ENCODE results near the gene MTHFD2. TPM values are rescaled to one million over a fixed set of nuclear protein-coding genes. Genes with fewer than 3 reads are reported as not detected.
A peak's percentile ranks its signal among the peaks of the same experiment; 100 is the strongest.

Gene MTHFD2
- total RNA-seq (2021; fragmentation: NEBNext Ultra II Directional; extraction: Animal tissue kit (Norgen Biotek cat#: 25700)) = 260 and 291 TPM in 2 replicates
- 99.2 and 99.5 TPM in 2 replicates for polyA plus RNA-seq (2011; rRNA removed)
- 162 TPM for polyA plus RNA-seq (2011; cell fraction: cytosol; rRNA removed)
- polyA plus RNA-seq (2011; cell fraction: nucleus; rRNA removed) = 126 TPM
- polyA plus RNA-seq (2012, experiment 1 of 2) = 182 to 218 TPM (median 193 TPM) in 4 replicates
- polyA plus RNA-seq (2012, experiment 2 of 2) = 36.2 TPM
- polyA plus RNA-seq (2013, experiment 1 of 2) = 111 TPM
- 121 TPM for polyA plus RNA-seq (2013, experiment 2 of 2)
- 252 and 265 TPM in 2 replicates for polyA minus RNA-seq (2011; rRNA and poly(A)+ RNA removed)
- polyA minus RNA-seq (2011; cell fraction: cytosol; rRNA and poly(A)+ RNA removed) = 207 TPM
- polyA minus RNA-seq (2011; cell fraction: nucleus; rRNA and poly(A)+ RNA removed) = 106 TPM
- long read RNA-seq, experiment 1, full-length matches to known transcripts = 88 of 288 reads
- long read RNA-seq, experiment 1, partial matches to known transcripts = 177 of 288 reads
- long read RNA-seq, experiment 1, other reads (novel, unspliced or antisense) = 23 of 288 reads
- long read RNA-seq, experiment 2, full-length matches to known transcripts = 229 of 329 reads
- long read RNA-seq, experiment 2, partial matches to known transcripts = 70 of 329 reads
- long read RNA-seq, experiment 2, other reads (novel, unspliced or antisense) = 30 of 329 reads

DNA sequence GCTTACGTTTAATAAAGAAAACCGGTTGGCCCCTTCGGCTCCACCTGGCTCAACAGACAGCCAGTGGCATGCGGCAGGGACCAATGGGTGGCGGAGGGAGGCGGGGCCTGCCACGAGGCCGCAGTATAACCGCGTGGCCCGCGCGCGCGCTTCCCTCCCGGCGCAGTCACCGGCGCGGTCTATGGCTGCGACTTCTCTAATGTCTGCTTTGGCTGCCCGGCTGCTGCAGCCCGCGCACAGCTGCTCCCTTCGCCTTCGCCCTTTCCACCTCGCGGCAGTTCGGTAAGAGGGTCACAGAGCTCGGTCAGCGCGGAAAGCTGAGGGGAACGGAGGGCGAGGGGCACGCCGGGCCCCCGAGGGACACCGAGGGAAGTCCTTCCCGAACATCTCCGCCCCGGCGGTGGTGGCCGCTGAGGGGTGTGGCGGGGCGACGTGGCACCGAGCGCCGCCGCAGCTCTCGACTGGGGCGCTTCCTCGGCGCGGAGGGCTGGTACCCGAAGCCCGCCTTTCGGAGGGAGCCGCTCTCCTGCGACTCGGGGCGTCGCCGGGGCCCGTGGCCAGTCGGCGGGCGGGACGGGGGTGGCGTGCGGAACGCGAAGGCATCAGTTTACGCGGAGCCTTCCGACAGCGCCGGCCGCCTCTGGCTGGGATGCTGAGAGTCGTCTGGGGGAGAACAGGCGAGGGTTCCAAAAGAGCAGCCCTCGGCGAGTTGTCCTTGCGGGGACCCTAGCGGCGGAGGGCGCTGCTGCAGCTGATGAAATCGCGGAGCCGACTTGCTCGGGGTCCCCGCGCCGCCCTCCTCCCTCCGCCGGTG is at the start of gene MTHFD2:
Gene MTHFD2, plus strand, starts transcription at position 155 of the 814 bp plus-strand sequence. Its CDS starts 27 bp downstream, at position 182.
- Histone ChIP-seq H2BK15ac (ENCODE audit: low read length) (peak within 1 kb of the TSS; percentile 36; the same call in 1 of the 2 replicates), H3K79me2 (ENCODE audit: control insufficient read depth in 1 of 2, insufficient read depth in 2 of 2, low read length in 2 of 2) (peaks cover 36 to 52% of the 10 kb centered on the region in 2 experiments), H3K9me3 (ENCODE audit: insufficient read depth in 2 of 2, low read depth in 1 of 2, low read length in 1 of 2) (no peaks in the 10 kb centered on the region), H3K4me2 (ENCODE audit: insufficient read depth in 1 of 2, low read depth in 2 of 2, low read length in 2 of 2) (peak within 1 kb of the TSS; percentile 98 to 100), H3K4ac (replicated peaks; ENCODE audit: insufficient read length, low read depth, low read length) (peak within 1 kb of the TSS; percentile 99), H3K14ac (ENCODE audit: insufficient read length) (no peak within 1 kb of the TSS), H2AFZ (ENCODE audit: low read length) (peak within 1 kb of the TSS; percentile 72; the same call in 1 of the 2 replicates), H4K91ac (replicated peaks; ENCODE audit: insufficient read length, low read length) (peak within 1 kb of the TSS; percentile 98), H4K5ac (ENCODE audit: insufficient read length, low read depth, low read length) (peak within 1 kb of the TSS; percentile 100), H2BK12ac (ENCODE audit: low read depth, low read length) (peak within 1 kb of the TSS; percentile 87), H2BK5ac (ENCODE audit: low read depth, low read length) (peak within 1 kb of the TSS; percentile 100), H3K23ac (ENCODE audit: insufficient read length) (no peak within 1 kb of the TSS), H2BK120ac (replicated peaks; ENCODE audit: low read depth, low read length) (no peak within 1 kb of the TSS), H2BK20ac (ENCODE audit: low read length) (no peak within 1 kb of the TSS), H3K56ac (replicated peaks; ENCODE audit: insufficient read length, low read depth, low read length) (peak within 1 kb of the TSS; percentile 91), H3K27me3 (replicated peaks in 1 of 4; ENCODE audit: control insufficient read depth in 3 of 4, extremely low read depth in 1 of 4, insufficient read depth in 3 of 4, low read length in 3 of 4) (no peaks in the 10 kb centered on the region), H3K79me1 (ENCODE audit: low read depth, low read length) (no peaks in the 10 kb centered on the region), H3K4me3 (ENCODE audit: extremely low read depth in 1 of 4, insufficient read depth in 2 of 4, low read depth in 3 of 4, low read length in 4 of 4) (peak within 1 kb of the TSS; percentile 85 to 98 (median 89)), H2AK5ac (ENCODE audit: low read depth, low read length) (peak within 1 kb of the TSS; percentile 98; the same call in 1 of the 2 replicates), H3K4me1 (replicated peaks in 1 of 4; ENCODE audit: control insufficient read depth in 3 of 4, insufficient read depth in 4 of 4, low read length in 3 of 4) (peaks cover 0 to 8% (median 3%) of the 10 kb centered on the region in 4 experiments; a peak in 2 of 7 replicates), H4K8ac (ENCODE audit: extremely low read depth, insufficient read depth, low read length) (peak within 1 kb of the TSS; percentile 100), H3K18ac (ENCODE audit: extremely low read depth, low read length) (peak within 1 kb of the TSS; percentile 100), H3K27ac (ENCODE audit: low read depth, low read length) (peak within 1 kb of the TSS; percentile 97), H3K36me3 (ENCODE audit: control insufficient read depth in 2 of 4, insufficient read depth in 4 of 4, low read length in 3 of 4) (peaks cover 0 to 34% (median 2%) of the 10 kb centered on the region in 4 experiments; a peak in 4 of 8 replicates), H4K20me1 (replicated peaks in 1 of 2; ENCODE audit: control insufficient read depth in 1 of 2, insufficient read depth in 2 of 2, low read length in 2 of 2) (peaks cover 18 to 26% of the 10 kb centered on the region in 2 experiments), H3K23me2 (ENCODE audit: low read depth, low read length) (peaks cover 8% of the 10 kb centered on the region), H3K9ac (replicated peaks in 1 of 4; ENCODE audit: extremely low read depth in 1 of 4, low read depth in 3 of 4, low read length in 3 of 4) (peak within 1 kb of the TSS; percentile 99 to 100 (median 100))
- no peak for FAIRE-seq
- POLR2A ChIA-PET (ENCODE audit: partially characterized antibody) = interaction anchor here (0.6 to 72.1 kb wide), 25 partner anchors 10 to 461 kb away, joined by 3 to 2699 read pairs (median 4); partner anchors contain the start of genes BOLA3, MOB1A, MTHFD2 and STAMBP
- CTCF ChIA-PET (ENCODE audit: partially characterized antibody) = interaction anchor here (0.8 to 2.9 kb wide), 14 partner anchors 11 to 217 kb away, joined by 3 to 23 read pairs (median 3); partner anchors contain the start of genes BOLA3 and MOB1A
- DNase-seq (ENCODE audit: low read depth in 1 of 2, low spot score in 2 of 2) = peak; percentile 94 to 95
- 2% methylated on average over 69 of the region's 96 CpGs; no CpG with 5 or more reads in 1 of the 2 experiments for WGBS, 2 experiments (ENCODE audit: extremely low coverage in 1 of 2, insufficient coverage in 1 of 2, insufficient read length in 1 of 2, insufficient replicate concordance in 2 of 2, low coverage in 1 of 2, low lambda C conversion rate in 2 of 2, missing lambda C conversion rate in 1 of 2)
- TF ChIP-seq, protein P1, sequence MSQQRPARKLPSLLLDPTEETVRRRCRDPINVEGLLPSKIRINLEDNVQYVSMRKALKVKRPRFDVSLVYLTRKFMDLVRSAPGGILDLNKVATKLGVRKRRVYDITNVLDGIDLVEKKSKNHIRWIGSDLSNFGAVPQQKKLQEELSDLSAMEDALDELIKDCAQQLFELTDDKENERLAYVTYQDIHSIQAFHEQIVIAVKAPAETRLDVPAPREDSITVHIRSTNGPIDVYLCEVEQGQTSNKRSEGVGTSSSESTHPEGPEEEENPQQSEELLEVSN (IDR thresholded peaks at IDR 0.05) = peak; percentile 97
- TF ChIP-seq JUN (IDR thresholded peaks at IDR 0.05; ENCODE audit: low read depth, low read length) = no peak
- no peak for TF ChIP-seq KDM5A (IDR thresholded peaks at IDR 0.05; ENCODE audit: low read length)
- TF ChIP-seq KDM4A (IDR thresholded peaks at IDR 0.05; ENCODE audit: low read depth, low read length, severe bottlenecking) = peak; percentile 66
- 0 out of 2 replicates have a peak, but pooled peaks have one; percentile 40 for TF ChIP-seq CREB1 (IDR thresholded peaks at IDR 0.05)
- TF ChIP-seq SP4 (IDR thresholded peaks at IDR 0.05; ENCODE audit: low read length) = no peak; the same call in 1 of the 2 replicates
- TF ChIP-seq, protein P2, sequence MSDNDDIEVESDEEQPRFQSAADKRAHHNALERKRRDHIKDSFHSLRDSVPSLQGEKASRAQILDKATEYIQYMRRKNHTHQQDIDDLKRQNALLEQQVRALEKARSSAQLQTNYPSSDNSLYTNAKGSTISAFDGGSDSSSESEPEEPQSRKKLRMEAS (IDR thresholded peaks at IDR 0.05) = peak; percentile 99
